Activated CD8-positive, alpha-beta memory T cell treated with anti-CD3 and anti-CD28 coated beads, Interleukin-2, amount 50 U/mL, for 4 hours (primary cell): ENCODE data around the gene ADRA2A.

ENCODE experiments used
- DNase-seq: peaks from one replicate; pipeline ENCODE4 v3.0.0-alpha.2; 2020

The ADRA2A gene

GRCh38 chr10:111083222-111084095 is 6.6 kb downstream of the ADRA2A start:
- DNase-seq: no peak

- DNase-seq: no peak
Measured at GRCh38 chr10:111084366-111085255, 7.8 kb downstream of the ADRA2A start.

GRCh38 chr10:111085690-111086353 is 9.0 kb downstream of the ADRA2A start:
- no peak for DNase-seq

GRCh38 chr10:111086574-111086973 is 9.7 kb downstream of the ADRA2A start:
- no peak for DNase-seq

GRCh38 chr10:111087331-111087756 is 10.5 kb downstream of the ADRA2A start:
- no peak for DNase-seq

GRCh38 chr10:111087968-111088505 is 11.2 kb downstream of the ADRA2A start:
- DNase-seq: no peak

GRCh38 chr10:111089293-111089692 is 12.5 kb downstream of the ADRA2A start:
- DNase-seq: no peak

- no peak for DNase-seq
Measured at GRCh38 chr10:111091833-111092232, 15.0 kb downstream of the ADRA2A start.

GRCh38 chr10:111093741-111094380 is 17.0 kb downstream of the ADRA2A start:
- DNase-seq: no peak

- DNase-seq: no peak
Measured at GRCh38 chr10:111098679-111099437, 22.0 kb downstream of the ADRA2A start.

- no peak for DNase-seq
Measured at GRCh38 chr10:111100198-111100597, 23.4 kb downstream of the ADRA2A start.

GRCh38 chr10:111101796-111102195 is 25.0 kb downstream of the ADRA2A start:
- no peak for DNase-seq

GRCh38 chr10:111102359-111102837 is 25.6 kb downstream of the ADRA2A start:
- no peak for DNase-seq

- DNase-seq: no peak
Measured at GRCh38 chr10:111103196-111103840, 26.5 kb downstream of the ADRA2A start.

- DNase-seq: no peak
Measured at GRCh38 chr10:111104811-111105210, 28.0 kb downstream of the ADRA2A start.

GRCh38 chr10:111106081-111106480 is 29.3 kb downstream of the ADRA2A start:
- DNase-seq: no peak

GRCh38 chr10:111107023-111107422 is 30.2 kb downstream of the ADRA2A start:
- DNase-seq: no peak

GRCh38 chr10:111107846-111108245 is 31.0 kb downstream of the ADRA2A start:
- DNase-seq: no peak

GRCh38 chr10:111108441-111108840 is 31.6 kb downstream of the ADRA2A start:
- no peak for DNase-seq

- no peak for DNase-seq
Measured at GRCh38 chr10:111109501-111110242, 32.8 kb downstream of the ADRA2A start.
